Chondrocyte (in vitro differentiated cells): ENCODE measurements around the gene DUSP2. TPM values are rescaled to one million over a fixed set of nuclear protein-coding genes. Genes with fewer than 3 reads are reported as not detected.
A peak's percentile ranks its signal among the peaks of the same experiment; 100 is the strongest.

Experiments
- DNase-seq: peaks from one replicate; pipeline ENCODE4 v3.0.0; 2021; ENCODE audit warnings: mixed read lengths, low spot score
- H3K27ac Mint-ChIP-seq: one replicate; pipeline ENCODE4 v1.8.0; 2021; ENCODE audit warnings: mild to moderate bottlenecking, moderate library complexity, mixed read lengths; ENCODE audit not compliant: unreplicated experiment
- H3K27me3 Mint-ChIP-seq: 2 replicates; pipeline ENCODE4 v1.8.0; 2021; ENCODE audit warnings: low read depth, mixed read lengths
- H3K36me3 Mint-ChIP-seq: 2 replicates; pipeline ENCODE4 v1.8.0; 2021; ENCODE audit warnings: low read depth, mixed read lengths
- H3K4me1 Mint-ChIP-seq: 2 replicates; pipeline ENCODE4 v1.8.0; 2021; ENCODE audit warnings: low read depth, mild to moderate bottlenecking, mixed read lengths
- H3K4me3 Mint-ChIP-seq: one replicate; pipeline ENCODE4 v1.8.0; 2021; ENCODE audit warnings: mild to moderate bottlenecking, moderate library complexity, mixed read lengths; ENCODE audit not compliant: unreplicated experiment
- H3K9me3 Mint-ChIP-seq: 2 replicates; pipeline ENCODE4 v1.8.0; 2021; ENCODE audit warnings: low read depth, mixed read lengths
- total RNA-seq: library from RNA; stranded (reverse); gene quantifications from 3 replicates; pipeline ENCODE4 v1.2.1, GENCODE V29; 2021
- TF ChIP-seq, protein P1 (sequence below): fragments of 200-600 bp; sonication (generic); IDR thresholded peaks from 2 replicates; pipeline ENCODE4 v1.5.0; 2021; ENCODE audit warnings: antibody characterized with exemption, mild to moderate bottlenecking, moderate library complexity

Gene DUSP2
- total RNA-seq, 1 donor from 2014 or later = 1.1 TPM

DNA sequence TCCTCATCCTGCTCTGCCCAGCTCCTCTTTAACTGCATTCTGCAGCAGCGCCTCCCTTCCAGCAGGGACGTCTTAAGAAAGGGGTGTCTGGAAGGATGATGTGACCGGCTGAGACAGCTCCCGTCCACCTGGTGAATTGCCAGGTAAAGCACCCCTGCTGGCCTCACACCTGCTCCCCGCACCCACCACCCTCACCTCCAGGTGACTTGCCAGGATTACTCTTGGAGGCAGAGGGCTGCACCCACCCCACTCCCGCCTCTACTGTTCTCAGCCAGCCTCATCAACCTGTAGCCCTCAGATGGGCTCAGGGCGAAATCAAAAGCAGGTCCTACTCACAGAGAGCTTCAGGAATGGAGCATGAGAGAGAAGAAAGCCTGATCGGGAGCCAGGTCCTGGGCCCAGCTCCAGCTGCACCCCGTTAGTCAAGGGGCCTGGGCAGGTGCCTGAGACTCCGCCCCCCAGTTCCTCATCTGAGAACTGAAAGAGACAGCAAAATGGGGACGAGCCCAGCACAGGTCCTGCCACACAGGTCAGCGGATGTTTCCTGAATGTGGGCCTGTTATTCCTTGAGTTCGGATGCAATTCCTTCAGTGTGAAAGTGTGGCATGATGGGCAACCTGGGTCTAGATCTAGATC is 34.5 kb downstream of the DUSP2 start:
- Mint-ChIP-seq H3K4me3 (no peak overlapping the region), H3K4me1 (peaks cover 12% of the 10 kb centered on the region), H3K9me3 (peaks cover under 1% of the 10 kb centered on the region), H3K27ac (no peak overlapping the region), H3K27me3 (peaks cover 5% of the 10 kb centered on the region), H3K36me3 (peaks cover 2% of the 10 kb centered on the region)
- DNase-seq = peak; percentile 78
- TF ChIP-seq, protein P1, sequence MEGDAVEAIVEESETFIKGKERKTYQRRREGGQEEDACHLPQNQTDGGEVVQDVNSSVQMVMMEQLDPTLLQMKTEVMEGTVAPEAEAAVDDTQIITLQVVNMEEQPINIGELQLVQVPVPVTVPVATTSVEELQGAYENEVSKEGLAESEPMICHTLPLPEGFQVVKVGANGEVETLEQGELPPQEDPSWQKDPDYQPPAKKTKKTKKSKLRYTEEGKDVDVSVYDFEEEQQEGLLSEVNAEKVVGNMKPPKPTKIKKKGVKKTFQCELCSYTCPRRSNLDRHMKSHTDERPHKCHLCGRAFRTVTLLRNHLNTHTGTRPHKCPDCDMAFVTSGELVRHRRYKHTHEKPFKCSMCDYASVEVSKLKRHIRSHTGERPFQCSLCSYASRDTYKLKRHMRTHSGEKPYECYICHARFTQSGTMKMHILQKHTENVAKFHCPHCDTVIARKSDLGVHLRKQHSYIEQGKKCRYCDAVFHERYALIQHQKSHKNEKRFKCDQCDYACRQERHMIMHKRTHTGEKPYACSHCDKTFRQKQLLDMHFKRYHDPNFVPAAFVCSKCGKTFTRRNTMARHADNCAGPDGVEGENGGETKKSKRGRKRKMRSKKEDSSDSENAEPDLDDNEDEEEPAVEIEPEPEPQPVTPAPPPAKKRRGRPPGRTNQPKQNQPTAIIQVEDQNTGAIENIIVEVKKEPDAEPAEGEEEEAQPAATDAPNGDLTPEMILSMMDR = no peak

DNA sequence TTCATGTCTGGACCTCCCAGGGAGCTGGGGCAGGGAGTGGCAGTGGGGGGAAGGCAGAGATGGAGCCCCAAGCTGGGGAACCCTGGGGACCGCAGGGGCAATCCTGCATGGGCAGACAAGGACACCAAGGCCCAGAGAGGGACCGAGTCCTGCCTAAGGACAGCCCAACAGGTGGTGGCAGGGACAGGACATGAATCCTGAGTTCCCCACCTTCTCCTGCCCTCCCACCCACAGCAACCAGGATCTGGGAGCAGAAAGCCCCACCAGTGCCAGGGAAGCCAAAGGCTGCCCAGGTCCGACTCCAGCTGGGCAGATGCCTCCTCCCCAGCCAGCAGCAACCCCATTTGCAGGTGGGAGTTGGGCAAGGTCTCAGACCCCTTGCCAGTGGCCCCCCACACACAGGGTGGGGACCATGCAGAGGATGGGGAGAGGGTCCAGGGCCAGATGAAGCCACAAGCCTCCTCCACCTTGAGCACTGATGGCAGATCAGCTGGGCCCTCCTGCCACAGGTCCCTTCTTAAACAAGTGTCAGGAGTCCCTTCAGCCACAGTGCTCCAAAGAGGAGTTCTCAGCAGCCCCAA is 35.2 kb downstream of the DUSP2 start:
- H3K9me3 Mint-ChIP-seq = peaks cover 8% of the 10 kb centered on the region
- TF ChIP-seq, protein P1 = no peak
- H3K27me3 Mint-ChIP-seq = no peaks in the 10 kb centered on the region
- H3K27ac Mint-ChIP-seq = no peak overlapping the region
- no peak overlapping the region for H3K4me3 Mint-ChIP-seq
- peaks cover 4% of the 10 kb centered on the region for H3K36me3 Mint-ChIP-seq
- H3K4me1 Mint-ChIP-seq = peaks cover 12% of the 10 kb centered on the region
- DNase-seq = peak; percentile 86

DNA sequence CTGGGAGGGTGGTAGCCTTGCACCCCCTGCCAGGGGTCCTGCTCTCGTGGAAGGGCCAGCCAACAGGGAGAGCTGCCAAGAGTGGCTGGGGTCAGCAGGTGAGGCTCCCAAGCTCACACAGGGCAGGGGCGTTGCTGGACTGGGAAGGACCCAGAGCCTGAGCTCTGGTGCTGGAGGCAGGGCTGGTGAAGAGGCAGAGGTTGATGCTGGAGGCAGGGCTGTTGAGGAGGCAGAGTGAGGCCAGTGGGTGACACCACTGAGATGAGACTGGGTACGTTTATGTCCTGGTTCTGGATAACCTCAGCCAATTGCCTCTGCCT is 35.9 kb downstream of the DUSP2 start:
- peaks cover 12% of the 10 kb centered on the region for H3K4me1 Mint-ChIP-seq
- peak; percentile 63 for DNase-seq
- TF ChIP-seq, protein P1 = no peak
- no peaks in the 10 kb centered on the region for H3K27me3 Mint-ChIP-seq
- peaks cover 5% of the 10 kb centered on the region for H3K36me3 Mint-ChIP-seq
- no peak overlapping the region for H3K4me3 Mint-ChIP-seq
- no peak overlapping the region for H3K27ac Mint-ChIP-seq
- H3K9me3 Mint-ChIP-seq = peaks cover 10% of the 10 kb centered on the region

DNA sequence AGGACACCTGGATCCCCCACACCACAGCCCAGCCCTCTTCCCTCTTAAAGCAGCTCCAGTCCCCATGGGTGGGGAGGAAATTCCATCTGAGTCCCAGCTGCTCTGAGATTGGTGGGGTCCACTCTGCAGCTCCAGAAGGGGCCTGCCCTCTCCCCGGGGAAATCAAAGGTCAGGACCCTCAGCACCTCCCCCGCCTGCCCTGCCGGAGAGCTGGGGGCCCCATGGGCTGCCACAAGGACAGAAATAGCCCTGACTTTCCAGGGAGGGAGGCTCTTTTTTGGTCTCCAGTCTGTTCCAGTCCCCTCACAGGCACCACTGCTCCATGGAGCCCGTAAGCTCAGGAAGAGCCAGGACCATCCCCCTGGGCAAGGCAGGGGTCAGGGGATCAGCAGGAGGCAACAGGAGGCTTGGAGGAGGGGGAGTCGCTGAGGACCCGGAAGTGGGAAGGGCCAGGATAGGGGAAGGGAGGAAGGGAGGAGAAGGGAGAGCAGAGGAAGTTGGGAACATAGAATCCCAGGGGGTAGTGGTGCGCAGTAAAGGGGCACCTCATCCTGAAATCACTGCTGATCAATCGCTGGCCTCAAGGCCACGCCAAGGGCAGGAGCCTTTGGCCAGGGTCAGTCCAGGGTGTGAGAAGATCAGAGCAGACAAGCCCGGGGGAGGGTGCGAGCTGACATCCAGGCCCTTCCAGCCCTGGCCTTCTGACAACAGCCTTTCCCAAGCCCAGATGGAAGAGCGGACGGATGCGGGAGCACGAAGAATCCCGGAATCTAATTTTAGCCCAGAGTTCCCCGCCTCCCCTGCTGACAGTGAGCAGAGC is 36.5 kb downstream of the DUSP2 start:
- TF ChIP-seq, protein P1 = no peak
- no peaks in the 10 kb centered on the region for H3K27me3 Mint-ChIP-seq
- DNase-seq = peak; percentile 57
- no peak overlapping the region for H3K27ac Mint-ChIP-seq
- H3K36me3 Mint-ChIP-seq = peaks cover 5% of the 10 kb centered on the region
- no peak overlapping the region for H3K4me3 Mint-ChIP-seq
- peaks cover 12% of the 10 kb centered on the region for H3K4me1 Mint-ChIP-seq
- H3K9me3 Mint-ChIP-seq = peaks cover 10% of the 10 kb centered on the region

DNA sequence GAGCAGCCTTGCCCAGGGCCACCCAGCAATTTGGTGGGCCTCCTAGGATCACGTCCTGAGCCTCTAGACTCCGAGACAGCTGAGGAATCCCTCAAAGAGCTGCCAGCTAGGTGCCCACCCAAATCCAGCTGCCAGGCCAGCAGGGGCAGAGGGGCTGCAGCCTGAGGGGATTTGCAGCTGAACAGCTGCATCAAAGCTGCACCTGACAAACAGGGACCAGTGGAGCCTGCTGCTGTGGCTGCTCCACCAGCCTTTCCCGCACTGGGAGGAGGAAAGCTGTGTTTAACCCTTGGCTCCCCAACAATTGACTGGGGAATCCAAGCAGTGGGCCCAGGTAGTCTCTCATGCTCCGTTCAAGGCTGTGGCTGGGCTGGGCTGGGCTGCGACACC is 37.1 kb downstream of the DUSP2 start:
- DNase-seq = peak; percentile 57
- Mint-ChIP-seq H3K4me3 (no peak overlapping the region), H3K9me3 (peaks cover 10% of the 10 kb centered on the region), H3K27ac (no peak overlapping the region), H3K27me3 (no peaks in the 10 kb centered on the region), H3K4me1 (peaks cover 12% of the 10 kb centered on the region), H3K36me3 (peaks cover 5% of the 10 kb centered on the region)
- TF ChIP-seq, protein P1 = no peak
